Liver (tissue), 9 donors: ENCODE results near the gene ATCAY. TPM values are rescaled to one million over a fixed set of nuclear protein-coding genes. Genes with fewer than 3 reads are reported as not detected.

Experiments
- DNase-seq: peaks from one replicate; pipeline ENCODE4 v3.0.0-alpha.2; 2017; ENCODE audit warnings: low spot score
- H3K27ac ChIP-seq, 2 donors: one replicate each; pipeline ENCODE4 v1.7.0; 2013; ENCODE audit warnings: inconsistent platforms in 2 of 2, low read length in 2 of 2, control low read depth in 1 of 2, low read depth in 1 of 2, mild to moderate bottlenecking in 1 of 2
- H3K27me3 ChIP-seq, 4 donors: one replicate each; pipeline versions ENCODE4 v1.6.1 to v1.7.0; 2013; ENCODE audit warnings: low read length in 3 of 4, inconsistent platforms in 1 of 4, mild to moderate bottlenecking in 1 of 4, moderate library complexity in 1 of 4; ENCODE audit not compliant: control insufficient read depth in 4 of 4, insufficient read depth in 4 of 4
- H3K36me3 ChIP-seq, 4 donors: one replicate each; pipeline versions ENCODE4 v1.6.1 to v1.7.0; 2013; ENCODE audit warnings: low read length in 3 of 4, mild to moderate bottlenecking in 3 of 4, low read depth in 1 of 4, moderate library complexity in 1 of 4; ENCODE audit not compliant: control insufficient read depth in 4 of 4, insufficient read depth in 3 of 4
- H3K4me1 ChIP-seq, 4 donors: one replicate each; pipeline versions ENCODE4 v1.6.1 to v1.7.0; 2013; ENCODE audit warnings: low read length in 3 of 4, mild to moderate bottlenecking in 3 of 4, moderate library complexity in 1 of 4; ENCODE audit not compliant: control insufficient read depth in 4 of 4, insufficient read depth in 4 of 4
- H3K4me3 ChIP-seq, 3 donors: one replicate each; pipeline versions ENCODE4 v1.6.1 to v1.7.0; 2013; ENCODE audit warnings: low read length in 3 of 3, control low read depth in 1 of 3, low read depth in 1 of 3, mild to moderate bottlenecking in 1 of 3
- H3K9ac ChIP-seq, 2 donors: one replicate each; pipeline ENCODE4 v1.7.0; 2013; ENCODE audit warnings: low read length in 2 of 2, mild to moderate bottlenecking in 2 of 2, moderate library complexity in 2 of 2, control low read depth in 1 of 2, low read depth in 1 of 2
- H3K9me3 ChIP-seq, 4 donors: one replicate each; pipeline versions ENCODE4 v1.6.1 to v1.7.0; 2013; ENCODE audit warnings: low read length in 3 of 4; ENCODE audit not compliant: control insufficient read depth in 4 of 4
- ATF3 ChIP-seq: IDR thresholded peaks from 2 replicates; pipeline ENCODE4 v1.6.1; 2016; ENCODE audit warnings: antibody characterized with exemption
- CTCF ChIP-seq: fragments of 150-350 bp; IDR thresholded peaks from 2 replicates; pipeline ENCODE4 v1.5.1; 2017; ENCODE audit warnings: improper control_type of control experiment, low read depth, low read length; ENCODE audit not compliant: missing input control
- EGR1 ChIP-seq, 2 donors: IDR thresholded peaks; 2 replicates each; pipeline ENCODE4 v1.6.1; 2016 to 2018; ENCODE audit warnings: antibody characterized with exemption in 2 of 2, low read depth in 2 of 2
- FOXA1 ChIP-seq: IDR thresholded peaks from 2 replicates; pipeline ENCODE4 v1.6.1; 2016; ENCODE audit warnings: antibody characterized with exemption
- FOXA2 ChIP-seq: IDR thresholded peaks from 2 replicates; pipeline ENCODE4 v1.6.1; 2016; ENCODE audit warnings: antibody characterized with exemption
- GABPA ChIP-seq, 2 donors: IDR thresholded peaks in 1 of 2; conservative IDR thresholded peaks in 1 of 2; 2 replicates each; pipeline ENCODE4 v1.6.1; 2016; ENCODE audit warnings: antibody characterized with exemption in 2 of 2, mild to moderate bottlenecking in 1 of 2, moderate library complexity in 1 of 2
- HNF4A ChIP-seq, 2 donors: conservative IDR thresholded peaks; 2 replicates each; pipeline ENCODE4 v1.6.1; 2016; ENCODE audit warnings: antibody characterized with exemption in 2 of 2, mild to moderate bottlenecking in 2 of 2
- HNF4G ChIP-seq: IDR thresholded peaks from 2 replicates; pipeline ENCODE4 v1.6.1; 2016; ENCODE audit warnings: antibody characterized with exemption
- JUND ChIP-seq, 2 donors: IDR thresholded peaks; 2 replicates each; pipeline ENCODE4 v1.6.1; 2016; ENCODE audit warnings: antibody characterized with exemption in 2 of 2
- MAX ChIP-seq: IDR thresholded peaks from 2 replicates; pipeline ENCODE4 v1.6.1; 2016; ENCODE audit warnings: antibody characterized with exemption
- NR2F2 ChIP-seq: IDR thresholded peaks from 2 replicates; pipeline ENCODE4 v1.6.1; 2016; ENCODE audit warnings: antibody characterized with exemption
- RAD21 ChIP-seq, 2 donors: IDR thresholded peaks; 2 replicates each; pipeline ENCODE4 v1.6.1; 2016; ENCODE audit warnings: antibody characterized with exemption in 2 of 2, mild to moderate bottlenecking in 2 of 2
- REST ChIP-seq: IDR thresholded peaks from 2 replicates; pipeline ENCODE4 v1.6.1; 2016; ENCODE audit warnings: antibody characterized with exemption, mild to moderate bottlenecking
- RXRA ChIP-seq, 2 donors: IDR thresholded peaks; 2 replicates each; pipeline ENCODE4 v1.6.1; 2017 to 2018; ENCODE audit warnings: antibody characterized with exemption in 2 of 2, mild to moderate bottlenecking in 1 of 2
- SP1 ChIP-seq: IDR thresholded peaks from 2 replicates; pipeline ENCODE4 v1.6.1; 2018; ENCODE audit warnings: antibody characterized with exemption, mild to moderate bottlenecking
- TAF1 ChIP-seq: conservative IDR thresholded peaks from 2 replicates; pipeline ENCODE4 v1.6.1; 2016; ENCODE audit warnings: antibody characterized with exemption, mild to moderate bottlenecking
- YY1 ChIP-seq: IDR thresholded peaks from 2 replicates; pipeline ENCODE4 v1.6.1; 2016; ENCODE audit warnings: antibody characterized with exemption, mild to moderate bottlenecking
- ZBTB33 ChIP-seq: IDR thresholded peaks from 2 replicates; pipeline ENCODE4 v1.6.1; 2016; ENCODE audit warnings: antibody characterized with exemption
- WGBS: extraction: QIAGEN DNeasy Blood & Tissue Kit; methylation state at CpG from one replicate; pipeline ENCODE4 v1.1.7; 2013; 5-methylcytosine and 5-hydroxymethylcytosine counted together
- polyA plus RNA-seq, 2 donors: library from polyadenylated mRNA; stranded (reverse) in 1 of 2; unstranded in 1 of 2; fragments of 200-250 nt in 1 of 2; fragments of >200 nt in 1 of 2; fragmentation: Nextera tagmentation in 1 of 2; extraction: Ambion mirVana in 1 of 2; gene quantifications; one replicate each; pipeline versions ENCODE4 v1.2.1 to v1.2.3, GENCODE V29; 2013 to 2015
- total RNA-seq, 2 donors: library from RNA; depleted of rRNA; stranded (reverse); fragments of >200 nt; gene quantifications; one replicate each; pipeline ENCODE4 v1.2.3, GENCODE V29; 2014
- donor health status: healthy.
- donor health status: healthy.
- donor health status: healthy.
- donor health status: healthy.
- donor health status: healthy.

ATCAY gene
- total RNA-seq (not detected), polyA plus RNA-seq (not detected)

GRCh38 chr19:3880471-3881271 is at the start of gene ATCAY:
ATCAY (plus strand) TSS chr19:3880685; CDS start chr19:3885768, 5,083 bp downstream.
- 4% methylated on average over 49 of the region's 49 CpGs for WGBS
- H3K36me3 ChIP-seq: no peaks in the 10 kb centered on the region
- no peak within 1 kb of the TSS for H3K9ac ChIP-seq
- no peak for TF ChIP-seq NR2F2
- TF ChIP-seq CTCF: no peak
- TF ChIP-seq RAD21 (IDR thresholded peaks at IDR 0.05): no peak
- no peak for TF ChIP-seq FOXA2
- TF ChIP-seq YY1: no peak
- TF ChIP-seq TAF1: no peak
- no peak for TF ChIP-seq RXRA (IDR thresholded peaks at IDR 0.05)
- TF ChIP-seq JUND (IDR thresholded peaks at IDR 0.05): no peak
- no peak for TF ChIP-seq ATF3
- no peak for TF ChIP-seq GABPA (IDR thresholded peaks at IDR 0.05 in 1 of 2, conservative IDR thresholded peaks at IDR 0.05 in 1 of 2)
- no peak for TF ChIP-seq HNF4G
- no peak for TF ChIP-seq SP1
- no peak for TF ChIP-seq MAX
- TF ChIP-seq EGR1 (IDR thresholded peaks at IDR 0.05; ENCODE audit: low read depth in 2 of 2): no peak
- TF ChIP-seq HNF4A (conservative IDR thresholded peaks at IDR 0.05): no peak
- TF ChIP-seq ZBTB33: no peak
- TF ChIP-seq REST: no peak
- TF ChIP-seq FOXA1: no peak
- H3K4me1 ChIP-seq: peaks cover 0 to 3% (median 0%) of the 10 kb centered on the region in 4 donors
- H3K27ac ChIP-seq: no peak within 1 kb of the TSS
- no peaks in the 10 kb centered on the region for H3K9me3 ChIP-seq
- H3K4me3 ChIP-seq: no peak within 1 kb of the TSS
- H3K27me3 ChIP-seq: peaks cover 0 to 9% (median 4%) of the 10 kb centered on the region in 4 donors
- no peak for DNase-seq
